DND-41 (cell line): ENCODE measurements around the gene INSM1.

Experiments
- ATAC-seq: fragments of 200-7000 bp; cut with Tn5 transposase; 3 replicates; pipeline ENCODE4 v1.9.1; 2021; ENCODE audit warnings: low read depth; ENCODE audit not compliant: insufficient read depth
- DNase-seq: peaks from one replicate; pipeline ENCODE4 v3.0.0-alpha.2; 2020
- H2AFZ ChIP-seq: 2 replicates; pipeline ENCODE4 v1.6.0; 2012; ENCODE audit warnings: low read depth, low read length
- H3K27ac ChIP-seq: 2 replicates; pipeline ENCODE4 v1.5.1; 2012; ENCODE audit warnings: low read length, inconsistent platforms
- H3K27me3 ChIP-seq: fragments of 200-600 bp; sonication (generic); 2 replicates; pipeline ENCODE4 v1.6.0; 2012; ENCODE audit warnings: low read length, mild to moderate bottlenecking, inconsistent platforms; ENCODE audit not compliant: insufficient read depth, poor library complexity
- H3K36me3 ChIP-seq: 2 replicates; pipeline ENCODE4 v1.5.1; 2012; ENCODE audit warnings: low read length, inconsistent platforms; ENCODE audit not compliant: insufficient read depth
- H3K4me1 ChIP-seq: 2 replicates; pipeline ENCODE4 v1.5.1; 2012; ENCODE audit warnings: mild to moderate bottlenecking, low read length; ENCODE audit not compliant: insufficient read depth
- H3K4me2 ChIP-seq: 2 replicates; pipeline ENCODE4 v1.6.0; 2012; ENCODE audit warnings: mild to moderate bottlenecking, moderate library complexity, low read length, inconsistent platforms; ENCODE audit not compliant: insufficient read depth
- H3K4me3 ChIP-seq, 2 experiments: fragments of 200-600 bp in 1 of 2; shearing (Covaris generic) in 1 of 2; 2 replicates each; pipeline ENCODE4 v1.5.1; 2012 to 2016; ENCODE audit warnings: inconsistent platforms in 2 of 2, low read length in 2 of 2, mild to moderate bottlenecking in 2 of 2, low read depth in 1 of 2, moderate library complexity in 1 of 2
- H3K79me2 ChIP-seq: 2 replicates; pipeline ENCODE4 v1.6.0; 2012; ENCODE audit warnings: low read length, inconsistent platforms; ENCODE audit not compliant: insufficient read depth
- H3K9ac ChIP-seq: 2 replicates; pipeline ENCODE4 v1.6.0; 2012; ENCODE audit warnings: low read depth, mild to moderate bottlenecking, inconsistent platforms, low read length, moderate library complexity
- H3K9me3 ChIP-seq: 2 replicates; pipeline ENCODE4 v1.5.1; 2012; ENCODE audit warnings: low read length, moderate library complexity, mild to moderate bottlenecking, inconsistent platforms; ENCODE audit not compliant: insufficient read depth, severe bottlenecking
- H4K20me1 ChIP-seq: 2 replicates; pipeline ENCODE4 v1.6.0; 2012; ENCODE audit warnings: low read length; ENCODE audit not compliant: insufficient read depth
- EZH2 ChIP-seq: IDR thresholded peaks from 3 replicates; pipeline ENCODE4 v1.6.1; 2012; ENCODE audit warnings: borderline replicate concordance, low read depth, mild to moderate bottlenecking, moderate library complexity, low read length, inconsistent platforms; ENCODE audit not compliant: severe bottlenecking
- TF ChIP-seq, protein P1 (sequence below): IDR thresholded peaks from 2 replicates; pipeline ENCODE4 v1.5.1; 2012; ENCODE audit warnings: borderline replicate concordance, low read length, moderate library complexity, mild to moderate bottlenecking; ENCODE audit not compliant: poor library complexity, severe bottlenecking; ENCODE audit errors: extremely low read depth

INSM1 gene

DNA sequence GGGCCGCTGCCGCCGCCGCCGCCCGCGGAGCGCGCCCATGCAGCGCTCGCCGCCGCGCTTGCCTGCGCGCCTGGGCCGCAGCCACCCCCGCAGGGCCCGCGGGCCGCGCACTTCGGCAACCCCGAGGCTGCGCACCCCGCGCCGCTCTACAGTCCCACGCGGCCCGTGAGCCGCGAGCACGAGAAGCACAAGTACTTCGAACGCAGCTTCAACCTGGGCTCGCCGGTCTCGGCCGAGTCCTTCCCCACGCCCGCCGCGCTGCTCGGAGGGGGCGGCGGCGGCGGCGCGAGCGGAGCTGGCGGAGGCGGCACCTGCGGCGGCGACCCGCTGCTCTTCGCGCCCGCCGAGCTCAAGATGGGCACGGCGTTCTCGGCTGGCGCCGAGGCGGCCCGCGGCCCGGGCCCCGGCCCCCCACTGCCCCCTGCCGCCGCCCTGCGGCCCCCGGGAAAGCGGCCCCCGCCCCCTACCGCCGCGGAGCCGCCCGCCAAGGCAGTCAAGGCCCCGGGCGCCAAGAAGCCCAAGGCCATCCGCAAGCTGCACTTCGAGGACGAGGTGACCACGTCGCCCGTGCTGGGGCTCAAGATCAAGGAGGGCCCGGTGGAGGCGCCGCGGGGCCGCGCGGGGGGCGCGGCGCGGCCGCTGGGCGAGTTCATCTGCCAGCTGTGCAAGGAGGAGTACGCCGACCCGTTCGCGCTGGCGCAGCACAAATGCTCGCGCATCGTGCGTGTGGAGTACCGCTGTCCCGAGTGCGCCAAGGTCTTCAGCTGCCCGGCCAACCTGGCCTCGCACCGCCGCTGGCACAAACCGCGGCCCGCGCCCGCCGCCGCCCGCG lies 730 bp downstream of the INSM1 start:
- H3K27me3 ChIP-seq: peaks cover 10% of the 10 kb centered on the region
- TF ChIP-seq, protein P1, sequence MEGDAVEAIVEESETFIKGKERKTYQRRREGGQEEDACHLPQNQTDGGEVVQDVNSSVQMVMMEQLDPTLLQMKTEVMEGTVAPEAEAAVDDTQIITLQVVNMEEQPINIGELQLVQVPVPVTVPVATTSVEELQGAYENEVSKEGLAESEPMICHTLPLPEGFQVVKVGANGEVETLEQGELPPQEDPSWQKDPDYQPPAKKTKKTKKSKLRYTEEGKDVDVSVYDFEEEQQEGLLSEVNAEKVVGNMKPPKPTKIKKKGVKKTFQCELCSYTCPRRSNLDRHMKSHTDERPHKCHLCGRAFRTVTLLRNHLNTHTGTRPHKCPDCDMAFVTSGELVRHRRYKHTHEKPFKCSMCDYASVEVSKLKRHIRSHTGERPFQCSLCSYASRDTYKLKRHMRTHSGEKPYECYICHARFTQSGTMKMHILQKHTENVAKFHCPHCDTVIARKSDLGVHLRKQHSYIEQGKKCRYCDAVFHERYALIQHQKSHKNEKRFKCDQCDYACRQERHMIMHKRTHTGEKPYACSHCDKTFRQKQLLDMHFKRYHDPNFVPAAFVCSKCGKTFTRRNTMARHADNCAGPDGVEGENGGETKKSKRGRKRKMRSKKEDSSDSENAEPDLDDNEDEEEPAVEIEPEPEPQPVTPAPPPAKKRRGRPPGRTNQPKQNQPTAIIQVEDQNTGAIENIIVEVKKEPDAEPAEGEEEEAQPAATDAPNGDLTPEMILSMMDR: no peak
- TF ChIP-seq EZH2: no peak
- H3K9ac ChIP-seq: no peak overlapping the region
- ATAC-seq (no peak), DNase-seq (no peak)
- H3K4me3 ChIP-seq: no peak overlapping the region
- H4K20me1 ChIP-seq: no peaks in the 10 kb centered on the region
- peaks cover 3% of the 10 kb centered on the region for H3K9me3 ChIP-seq
- H3K27ac ChIP-seq: no peak overlapping the region
- no peak overlapping the region for H3K4me2 ChIP-seq
- H3K36me3 ChIP-seq: no peaks in the 10 kb centered on the region
- H3K4me1 ChIP-seq: no peaks in the 10 kb centered on the region
- no peak overlapping the region for H2AFZ ChIP-seq
- H3K79me2 ChIP-seq: no peaks in the 10 kb centered on the region

DNA sequence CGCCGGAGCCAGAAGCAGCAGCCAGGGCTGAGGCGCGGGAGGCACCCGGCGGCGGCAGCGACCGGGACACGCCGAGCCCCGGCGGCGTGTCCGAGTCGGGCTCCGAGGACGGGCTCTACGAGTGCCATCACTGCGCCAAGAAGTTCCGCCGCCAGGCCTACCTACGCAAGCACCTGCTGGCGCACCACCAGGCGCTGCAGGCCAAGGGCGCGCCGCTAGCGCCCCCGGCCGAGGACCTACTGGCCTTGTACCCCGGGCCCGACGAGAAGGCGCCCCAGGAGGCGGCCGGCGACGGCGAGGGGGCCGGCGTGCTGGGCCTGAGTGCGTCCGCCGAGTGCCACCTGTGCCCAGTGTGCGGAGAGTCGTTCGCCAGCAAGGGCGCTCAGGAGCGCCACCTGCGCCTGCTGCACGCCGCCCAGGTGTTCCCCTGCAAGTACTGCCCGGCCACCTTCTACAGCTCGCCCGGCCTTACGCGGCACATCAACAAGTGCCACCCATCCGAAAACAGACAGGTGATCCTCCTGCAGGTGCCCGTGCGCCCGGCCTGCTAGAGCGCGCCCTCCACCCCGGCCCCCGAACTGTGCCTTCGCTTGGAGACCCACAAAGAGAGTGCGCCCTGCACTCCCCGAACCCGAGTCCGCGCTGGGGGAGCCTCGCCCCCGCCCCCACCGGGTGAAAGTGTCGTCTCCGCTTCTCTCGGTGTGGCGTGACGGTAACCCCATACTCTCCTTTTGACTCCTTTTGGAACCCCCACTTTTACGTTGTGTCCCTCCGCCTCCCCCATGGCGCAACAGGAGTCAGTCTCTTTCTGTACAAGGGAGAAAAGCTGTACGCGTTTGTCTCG lies 1.6 kb downstream of the INSM1 start:
- H3K79me2 ChIP-seq: no peaks in the 10 kb centered on the region
- H3K27ac ChIP-seq: no peak overlapping the region
- peaks cover 12% of the 10 kb centered on the region for H3K27me3 ChIP-seq
- peaks cover 3% of the 10 kb centered on the region for H3K9me3 ChIP-seq
- H3K36me3 ChIP-seq: no peaks in the 10 kb centered on the region
- ATAC-seq (no peak), DNase-seq (no peak)
- no peak overlapping the region for H3K4me2 ChIP-seq
- no peak overlapping the region for H3K9ac ChIP-seq
- H3K4me3 ChIP-seq: no peak overlapping the region
- H2AFZ ChIP-seq: no peak overlapping the region
- H4K20me1 ChIP-seq: no peaks in the 10 kb centered on the region
- H3K4me1 ChIP-seq: no peaks in the 10 kb centered on the region
- TF ChIP-seq, protein P1: no peak
- no peak for TF ChIP-seq EZH2

DNA sequence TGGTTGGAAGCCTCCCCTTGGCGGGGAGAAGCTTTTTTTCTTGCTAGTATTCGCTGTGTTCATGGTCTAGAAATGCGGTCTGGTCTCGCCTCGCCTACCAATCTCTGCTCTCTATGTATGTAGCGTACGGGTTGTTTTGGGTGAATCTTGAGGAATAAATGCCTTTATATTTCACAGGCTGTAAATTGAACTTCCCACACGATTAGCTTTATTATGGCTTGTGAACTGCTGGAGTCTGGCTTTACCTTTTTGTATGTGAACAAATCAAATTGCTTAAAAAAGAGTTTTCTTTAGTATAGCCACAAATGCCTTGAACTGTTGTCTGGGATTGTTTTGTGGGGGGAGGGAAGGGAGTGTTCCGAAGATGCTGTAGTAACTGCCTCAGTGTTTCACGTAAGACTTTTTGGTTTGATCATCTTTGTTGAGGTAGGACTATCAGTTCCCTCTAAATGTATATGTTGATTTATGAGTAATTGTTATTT lies 2.2 kb downstream of the INSM1 start:
- Histone ChIP-seq H3K36me3 (no peaks in the 10 kb centered on the region), H3K4me3 (no peak overlapping the region), H3K79me2 (no peaks in the 10 kb centered on the region), H3K27ac (no peak overlapping the region), H3K9me3 (peaks cover 3% of the 10 kb centered on the region), H3K9ac (no peak overlapping the region), H2AFZ (no peak overlapping the region), H3K4me1 (no peaks in the 10 kb centered on the region), H3K27me3 (peaks cover 16% of the 10 kb centered on the region), H4K20me1 (no peaks in the 10 kb centered on the region), H3K4me2 (no peak overlapping the region)
- no peak for TF ChIP-seq EZH2
- TF ChIP-seq, protein P1: no peak
- ATAC-seq (no peak), DNase-seq (no peak)
